A549 (cell line): Measurements from ENCODE around the gene OLFML3.

Experiments
- NPAS2 ChIP-seq: fragments of 250-450 bp; sonication (Bioruptor Pico); IDR thresholded peaks from 2 replicates; pipeline ENCODE4 v1.8.0; 2022; ENCODE audit warnings: mild to moderate bottlenecking, moderate library complexity, borderline replicate concordance
- SREBF2 ChIP-seq: fragments of 450-650 bp; IDR thresholded peaks from 2 replicates; pipeline ENCODE4 v1.6.1; 2014; ENCODE audit warnings: mild to moderate bottlenecking, moderate library complexity
- TF ChIP-seq, protein P1 (sequence below): fragments of >200 bp; sonication (Bioruptor Twin); formaldehyde crosslinking; IDR thresholded peaks from 3 replicates; pipeline ENCODE4 v1.5.1; 2016

DNA sequence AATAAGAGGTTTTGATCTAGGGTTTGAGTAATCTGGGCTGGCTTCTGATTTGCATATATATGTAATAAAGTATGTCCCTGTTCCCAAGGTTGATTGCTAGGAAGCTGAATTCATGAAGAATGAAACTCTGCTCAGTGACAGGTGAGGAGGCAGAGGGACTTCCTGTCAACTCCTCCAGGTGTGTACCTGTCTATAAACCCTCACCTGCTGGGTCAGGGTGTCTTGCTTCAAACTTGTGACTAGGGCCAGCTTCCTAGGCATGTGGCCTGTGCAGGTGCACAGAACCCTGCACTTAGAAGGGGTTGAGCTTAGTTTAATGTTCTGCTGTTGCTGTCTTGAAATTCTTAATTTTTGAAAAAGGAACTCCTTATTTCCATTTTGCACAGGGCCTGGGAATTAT, 21.1 kb downstream of the OLFML3 start:
- TF ChIP-seq SREBF2 (no peak), NPAS2 (CRISPR knock-in tag) (no peak)
- TF ChIP-seq, protein P1, sequence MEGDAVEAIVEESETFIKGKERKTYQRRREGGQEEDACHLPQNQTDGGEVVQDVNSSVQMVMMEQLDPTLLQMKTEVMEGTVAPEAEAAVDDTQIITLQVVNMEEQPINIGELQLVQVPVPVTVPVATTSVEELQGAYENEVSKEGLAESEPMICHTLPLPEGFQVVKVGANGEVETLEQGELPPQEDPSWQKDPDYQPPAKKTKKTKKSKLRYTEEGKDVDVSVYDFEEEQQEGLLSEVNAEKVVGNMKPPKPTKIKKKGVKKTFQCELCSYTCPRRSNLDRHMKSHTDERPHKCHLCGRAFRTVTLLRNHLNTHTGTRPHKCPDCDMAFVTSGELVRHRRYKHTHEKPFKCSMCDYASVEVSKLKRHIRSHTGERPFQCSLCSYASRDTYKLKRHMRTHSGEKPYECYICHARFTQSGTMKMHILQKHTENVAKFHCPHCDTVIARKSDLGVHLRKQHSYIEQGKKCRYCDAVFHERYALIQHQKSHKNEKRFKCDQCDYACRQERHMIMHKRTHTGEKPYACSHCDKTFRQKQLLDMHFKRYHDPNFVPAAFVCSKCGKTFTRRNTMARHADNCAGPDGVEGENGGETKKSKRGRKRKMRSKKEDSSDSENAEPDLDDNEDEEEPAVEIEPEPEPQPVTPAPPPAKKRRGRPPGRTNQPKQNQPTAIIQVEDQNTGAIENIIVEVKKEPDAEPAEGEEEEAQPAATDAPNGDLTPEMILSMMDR = no peak
